ENCODE results near the gene COX6A2.

GRCh38 chr16:31411024-31411844 is 16.9 kb downstream of the COX6A2 start:
- TF ChIP-seq CTCF (conservative IDR thresholded peaks at IDR 0.05; ENCODE audit: low read depth in 2 of 2) (no peak), EZH2 (IDR thresholded peaks at IDR 0.05; ENCODE audit: low read depth, unreplicated experiment) (no peak), POLR2AphosphoS5 (IDR thresholded peaks at IDR 0.05; ENCODE audit: low read depth) (no peak)

Measured in GM23338 (cell line).